Hepatocyte (in vitro differentiated cells): Measurements from ENCODE around the gene MARCHF9.

ENCODE experiments used
- CTCF ChIP-seq: fragments of 200-600 bp; sonication (generic); IDR thresholded peaks from 2 replicates; pipeline ENCODE4 v1.5.1; 2016; ENCODE audit warnings: antibody characterized with exemption, mild to moderate bottlenecking; ENCODE audit not compliant: poor library complexity
- EZH2 ChIP-seq: fragments of 200-600 bp; sonication (generic); IDR thresholded peaks from 2 replicates; pipeline ENCODE4 v1.6.1; 2016; ENCODE audit warnings: antibody characterized with exemption, mild to moderate bottlenecking, borderline replicate concordance
- EZH2phosphoT487 ChIP-seq: fragments of 200-600 bp; sonication (generic); IDR thresholded peaks from one replicate; pipeline ENCODE4 v1.6.1; 2018; ENCODE audit warnings: antibody characterized with exemption, mild to moderate bottlenecking, low read depth, moderate library complexity; ENCODE audit not compliant: unreplicated experiment, severe bottlenecking

- no peak for TF ChIP-seq CTCF
- TF ChIP-seq EZH2, result no peak
- TF ChIP-seq EZH2phosphoT487, result no peak
Observed at GRCh38 chr12:57732270-57732669, 22.6 kb upstream of the MARCHF9 start.
